Small intestine (tissue), 7 donors: ENCODE measurements around the gene CHRM4. TPM values are rescaled to one million over a fixed set of nuclear protein-coding genes. Genes with fewer than 3 reads are reported as not detected.
A peak's percentile ranks its signal among the peaks of the same experiment; 100 is the strongest.

Experiments
- DNase-seq, 2 donors: peaks; one replicate each; pipeline versions ENCODE4 v3.0.0 to v3.0.0-alpha.2; 2013
- FAIRE-seq: peaks from 2 replicates; lab custom pipeline; 2012; peaks lifted over from hg19 to GRCh38; lab: Jason Lieb, UNC
- H3K27ac ChIP-seq, 3 donors: one replicate each; pipeline ENCODE4 v1.5.1; 2013; ENCODE audit warnings: low read length in 2 of 3, mild to moderate bottlenecking in 2 of 3, control low read depth in 1 of 3, inconsistent platforms in 1 of 3, low read depth in 1 of 3, moderate library complexity in 1 of 3
- H3K27me3 ChIP-seq, 3 donors: one replicate each; pipeline ENCODE4 v1.6.1; 2013; ENCODE audit warnings: low read length in 3 of 3, inconsistent platforms in 1 of 3; ENCODE audit not compliant: control insufficient read depth in 3 of 3, insufficient read depth in 3 of 3
- H3K36me3 ChIP-seq, 3 donors: one replicate each; pipeline ENCODE4 v1.6.1; 2013; ENCODE audit warnings: low read length in 3 of 3, inconsistent platforms in 1 of 3, low read depth in 1 of 3, mild to moderate bottlenecking in 1 of 3, moderate library complexity in 1 of 3; ENCODE audit not compliant: control insufficient read depth in 3 of 3, insufficient read depth in 2 of 3
- H3K4me1 ChIP-seq, 3 donors: one replicate each; pipeline ENCODE4 v1.6.1; 2013; ENCODE audit warnings: low read length in 2 of 3, inconsistent platforms in 1 of 3, low read depth in 1 of 3, mild to moderate bottlenecking in 1 of 3, moderate library complexity in 1 of 3; ENCODE audit not compliant: control insufficient read depth in 3 of 3, insufficient read depth in 2 of 3
- H3K4me3 ChIP-seq, 3 donors: one replicate each; pipeline ENCODE4 v1.5.1; 2013; ENCODE audit warnings: low read length in 3 of 3, control low read depth in 1 of 3, inconsistent platforms in 1 of 3, low read depth in 1 of 3, mild to moderate bottlenecking in 1 of 3, moderate library complexity in 1 of 3
- H3K9me3 ChIP-seq, 2 donors: one replicate each; pipeline ENCODE4 v1.6.1; 2013; ENCODE audit warnings: low read depth in 1 of 2, low read length in 1 of 2; ENCODE audit not compliant: control insufficient read depth in 2 of 2, insufficient read depth in 1 of 2
- WGBS, 3 donors: extraction: QIAGEN DNeasy Blood & Tissue Kit; methylation state at CpG; one replicate each; pipeline ENCODE4 v1.1.7; 2013; 5-methylcytosine and 5-hydroxymethylcytosine counted together
- polyA plus RNA-seq, 4 donors: library from polyadenylated mRNA; stranded (reverse) in 3 of 4; unstranded in 1 of 4; fragments of 200-250 nt in 3 of 4; fragments of 120-200 nt in 1 of 4; gene quantifications; one replicate each; pipeline versions ENCODE4 v1.2.1 to v1.2.3, GENCODE V29; 2013
- donor health status: healthy with polysubstance abuse.
- donor health status: control.
- donor health status: control.
- donor health status: Bipolar disorder and iron deficiency.
- donor health status: healthy.

The CHRM4 gene
- polyA plus RNA-seq, 4 donors, result 3.1 to 7.8 (median 5.8) TPM; not detected in 1

GRCh38 chr11:46413760-46414465, 22.3 kb upstream of the CHRM4 start:
- H3K27ac ChIP-seq, result peak overlapping the region in 2 of 3 donors; percentile 36 to 65
- FAIRE-seq (no peak), DNase-seq (peak; percentile 39 to 57)
- H3K4me3 ChIP-seq, result no peak overlapping the region
- H3K27me3 ChIP-seq, result no peaks in the 10 kb centered on the region
- 34 to 68% (median 44%) methylated on average over 9 of the region's 9 CpGs for WGBS, 3 donors
- H3K4me1 ChIP-seq, result peaks cover 2 to 12% (median 2%) of the 10 kb centered on the region in 3 donors
- H3K36me3 ChIP-seq, result peaks cover 9 to 63% (median 15%) of the 10 kb centered on the region in 3 donors
- no peaks in the 10 kb centered on the region for H3K9me3 ChIP-seq

DNA sequence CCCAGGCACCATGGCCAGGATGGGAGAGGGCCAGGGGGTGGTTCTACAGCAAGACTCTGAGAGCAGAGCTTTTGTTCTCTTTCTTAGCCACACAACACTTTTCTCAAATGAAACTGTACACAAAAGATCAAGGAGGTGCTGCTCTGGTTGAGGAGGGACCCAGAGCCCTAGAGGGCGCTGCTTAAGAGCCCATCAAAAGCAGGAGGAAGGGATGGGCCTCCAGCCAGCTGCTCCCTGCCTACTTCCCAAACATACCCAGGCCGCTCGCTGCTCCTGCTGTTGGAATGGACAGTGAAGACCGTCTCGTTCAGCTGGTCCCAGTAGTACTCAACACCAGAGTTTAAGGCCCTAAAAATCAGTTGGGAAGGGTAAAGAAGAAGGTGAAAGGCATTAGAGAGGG, 18.4 kb upstream of the CHRM4 start:
- H3K4me1 ChIP-seq, result peaks cover 0 to 8% (median 2%) of the 10 kb centered on the region in 3 donors
- peak in 1 of 2 donors; percentile 30 for DNase-seq
- no peak overlapping the region for H3K4me3 ChIP-seq
- no peaks in the 10 kb centered on the region for H3K9me3 ChIP-seq
- no peak for FAIRE-seq
- H3K36me3 ChIP-seq, result peaks cover 17 to 79% (median 24%) of the 10 kb centered on the region in 3 donors
- no peak overlapping the region for H3K27ac ChIP-seq
- H3K27me3 ChIP-seq, result no peaks in the 10 kb centered on the region
- WGBS, 3 donors, result 72 to 83% (median 74%) methylated on average over 5 of the region's 5 CpGs

DNA sequence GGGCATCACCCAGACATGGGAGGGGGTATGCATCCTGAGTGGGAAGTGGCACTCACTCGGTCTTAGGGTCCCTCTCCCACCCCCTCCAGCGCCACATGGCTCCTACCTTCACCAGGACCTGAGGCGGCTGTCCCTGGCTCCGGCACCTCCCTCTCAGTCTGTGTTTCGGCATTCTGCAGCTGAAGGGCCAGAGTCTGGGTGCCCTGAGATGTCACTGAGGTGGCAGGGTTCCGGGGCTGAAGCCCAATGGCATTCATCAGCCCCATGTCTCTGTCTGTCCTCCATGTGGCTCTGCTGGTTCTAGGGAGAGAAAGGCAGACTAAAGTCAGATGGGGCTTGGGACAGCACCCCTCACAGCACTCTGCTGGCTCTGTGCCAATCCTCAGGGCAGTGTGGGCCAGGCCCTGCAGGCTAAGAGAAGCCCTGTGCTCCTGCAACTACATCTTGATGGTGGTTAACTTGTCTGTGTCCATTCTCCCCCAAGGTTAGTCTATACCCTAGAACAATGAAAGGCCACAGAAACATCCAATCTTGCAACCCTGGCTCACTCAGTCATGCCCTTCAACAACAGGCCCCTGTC, 16.9 kb upstream of the CHRM4 start:
- Histone ChIP-seq H3K27ac (no peak overlapping the region), H3K36me3 (peaks cover 14 to 80% (median 23%) of the 10 kb centered on the region in 3 donors), H3K9me3 (no peaks in the 10 kb centered on the region), H3K4me3 (no peak overlapping the region), H3K4me1 (no peaks in the 10 kb centered on the region), H3K27me3 (no peaks in the 10 kb centered on the region)
- FAIRE-seq (no peak), DNase-seq (no peak)
- 87 to 95% (median 94%) methylated on average over 6 of the region's 6 CpGs for WGBS, 3 donors

DNA sequence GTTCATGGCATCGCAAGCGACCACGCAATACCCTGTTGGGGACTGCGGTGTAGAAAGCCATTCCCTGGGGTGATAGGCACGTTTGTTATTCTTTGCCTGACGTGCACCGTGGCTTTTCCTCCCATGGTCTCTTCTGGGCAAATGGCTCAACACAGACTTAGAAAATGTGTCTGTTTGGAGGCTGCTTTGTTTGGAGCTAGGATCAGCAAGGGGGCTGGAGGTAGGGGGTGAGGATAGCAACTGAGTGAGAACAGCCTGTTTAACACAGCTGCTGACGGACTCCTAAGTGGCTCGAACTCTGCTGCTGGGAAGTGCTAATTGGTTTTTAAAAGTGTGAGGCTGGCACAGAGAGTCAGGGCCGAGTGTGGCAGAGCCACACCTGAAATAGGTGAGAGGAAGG, 16.1 kb upstream of the CHRM4 start:
- Histone ChIP-seq H3K36me3 (peaks cover 14 to 83% (median 24%) of the 10 kb centered on the region in 3 donors), H3K4me3 (no peak overlapping the region), H3K27ac (no peak overlapping the region), H3K4me1 (no peaks in the 10 kb centered on the region), H3K27me3 (no peaks in the 10 kb centered on the region), H3K9me3 (no peaks in the 10 kb centered on the region)
- 85 to 93% (median 89%) methylated on average over 10 of the region's 10 CpGs for WGBS, 3 donors
- FAIRE-seq, result no peak
- no peak for DNase-seq

- Histone ChIP-seq H3K9me3 (no peaks in the 10 kb centered on the region), H3K36me3 (peaks cover 11 to 93% (median 20%) of the 10 kb centered on the region in 3 donors), H3K4me1 (no peaks in the 10 kb centered on the region), H3K27ac (no peak overlapping the region), H3K4me3 (no peak overlapping the region), H3K27me3 (no peaks in the 10 kb centered on the region)
- DNase-seq, result no peak
- 92 to 94% (median 93%) methylated on average over 5 of the region's 5 CpGs for WGBS, 3 donors
- no peak for FAIRE-seq
Measured at GRCh38 chr11:46404476-46405017, 13.0 kb upstream of the CHRM4 start.

DNA sequence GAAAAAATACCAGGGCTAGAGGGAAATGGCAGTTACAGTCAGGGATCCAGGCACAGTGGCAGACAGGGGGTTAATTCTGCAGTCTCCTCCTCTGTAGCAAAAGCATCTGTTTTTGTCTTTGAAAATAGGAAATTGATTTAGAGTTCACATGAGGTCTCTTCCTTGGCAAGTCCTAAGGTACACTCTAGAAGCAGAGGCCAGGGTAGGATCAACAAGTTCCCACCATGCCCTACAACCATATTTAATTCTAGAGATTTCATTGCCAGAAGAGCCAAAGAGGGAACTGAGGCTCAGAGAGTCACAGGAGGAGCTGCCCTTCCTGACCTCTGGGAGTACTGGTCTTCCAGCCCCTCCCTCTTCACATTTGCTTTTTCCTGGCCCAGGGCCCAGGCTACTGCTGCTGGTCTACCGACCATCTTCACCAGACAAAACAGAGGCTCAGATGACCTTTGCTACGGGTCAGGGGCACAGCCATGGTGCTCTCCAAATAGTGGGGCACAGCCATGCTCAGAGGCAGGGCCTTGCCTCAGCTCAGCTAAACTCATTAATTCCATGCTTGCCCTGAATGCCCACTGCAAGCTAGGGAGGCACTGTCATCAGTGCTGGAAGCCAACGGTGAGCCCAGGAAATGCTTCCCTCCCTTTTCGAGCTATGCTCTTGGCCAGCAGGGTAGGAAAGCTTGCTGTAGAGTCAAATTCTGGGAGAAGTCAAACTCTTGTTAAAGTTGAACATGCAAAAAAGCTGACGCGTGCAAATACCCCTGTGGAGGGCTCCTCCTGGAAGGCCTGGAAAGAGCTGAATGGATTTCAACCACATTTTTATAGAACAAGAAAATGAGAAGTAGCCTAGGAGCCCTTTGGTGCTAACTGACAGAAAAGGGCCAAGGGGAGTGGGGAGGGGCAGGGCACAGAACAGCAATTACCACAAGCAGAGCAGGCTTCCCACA, 11.7 kb upstream of the CHRM4 start:
- DNase-seq (no peak), FAIRE-seq (no peak)
- no peaks in the 10 kb centered on the region for H3K9me3 ChIP-seq
- H3K4me1 ChIP-seq, result no peaks in the 10 kb centered on the region
- H3K36me3 ChIP-seq, result peaks cover 9 to 88% (median 13%) of the 10 kb centered on the region in 3 donors
- no peak overlapping the region for H3K27ac ChIP-seq
- whole genome bisulfite sequencing, 3 donors, result 78 to 88% (median 82%) methylated on average over 6 of the region's 6 CpGs
- H3K4me3 ChIP-seq, result no peak overlapping the region
- H3K27me3 ChIP-seq, result no peaks in the 10 kb centered on the region

GRCh38 chr11:46397526-46397925, 6.0 kb upstream of the CHRM4 start:
- no peak for DNase-seq
- FAIRE-seq, result no peak
- Histone ChIP-seq H3K27ac (no peak overlapping the region), H3K27me3 (peaks cover 0 to 4% (median 0%) of the 10 kb centered on the region in 3 donors), H3K36me3 (peaks cover 2 to 60% (median 6%) of the 10 kb centered on the region in 3 donors), H3K4me1 (peaks cover 0 to 5% (median 3%) of the 10 kb centered on the region in 3 donors), H3K9me3 (no peaks in the 10 kb centered on the region), H3K4me3 (no peak overlapping the region)
- WGBS, 3 donors, result 96 to 99% (median 97%) methylated on average over 14 to 19 of the region's 19 CpGs

- no peak for FAIRE-seq
- Histone ChIP-seq H3K27ac (no peak overlapping the region), H3K9me3 (no peaks in the 10 kb centered on the region), H3K4me3 (no peak overlapping the region), H3K27me3 (peaks cover 3 to 31% (median 12%) of the 10 kb centered on the region in 3 donors), H3K36me3 (peaks cover 2 to 32% (median 6%) of the 10 kb centered on the region in 3 donors), H3K4me1 (peaks cover 3 to 26% (median 6%) of the 10 kb centered on the region in 3 donors)
- peak in 1 of 2 donors; percentile 29 for DNase-seq
- WGBS, 3 donors, result 72 to 82% (median 76%) methylated on average over 4 of the region's 4 CpGs
Measured at GRCh38 chr11:46393759-46394158, 2.2 kb upstream of the CHRM4 start.
